NCI-H1436 (cell line): ENCODE data around the gene DENND1B.
A peak's percentile ranks its signal among the peaks of the same experiment; 100 is the strongest.

Experiments
- DNase-seq: peaks from one replicate; lab custom pipeline; 2025; lab: John Stamatoyannopoulos, UW

Gene DENND1B

DNA sequence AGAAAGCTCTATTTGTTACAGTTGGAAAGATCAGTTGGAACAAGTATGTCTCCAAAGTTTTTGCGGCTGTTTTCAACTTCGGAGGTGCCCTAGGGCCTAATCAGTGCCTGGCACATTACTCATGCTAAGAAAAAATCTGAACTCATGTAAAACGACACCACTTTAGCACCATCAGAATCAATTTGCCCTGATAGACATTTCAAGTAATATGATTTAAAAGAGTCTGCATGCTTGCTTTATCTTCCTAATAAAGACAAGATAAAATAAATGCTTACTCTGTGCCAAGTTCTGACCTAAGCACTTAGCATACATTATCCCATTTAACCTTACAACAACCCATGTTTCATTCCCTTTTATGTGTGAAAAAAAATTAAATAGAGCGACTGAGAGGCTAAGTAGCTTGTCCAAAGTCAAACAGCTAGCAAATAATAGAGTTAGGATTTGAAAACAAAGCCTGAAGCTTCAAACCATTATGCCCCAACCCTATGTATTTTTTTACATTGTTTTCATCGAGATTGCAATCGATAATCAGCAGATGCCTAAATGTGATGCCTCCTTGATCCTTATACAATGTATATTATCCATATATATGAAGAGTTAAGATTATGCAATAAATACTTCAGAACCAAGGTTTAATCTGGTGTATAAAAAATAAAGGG, 91.3 kb downstream of the DENND1B start:
- DNase-seq: no peak

DNA sequence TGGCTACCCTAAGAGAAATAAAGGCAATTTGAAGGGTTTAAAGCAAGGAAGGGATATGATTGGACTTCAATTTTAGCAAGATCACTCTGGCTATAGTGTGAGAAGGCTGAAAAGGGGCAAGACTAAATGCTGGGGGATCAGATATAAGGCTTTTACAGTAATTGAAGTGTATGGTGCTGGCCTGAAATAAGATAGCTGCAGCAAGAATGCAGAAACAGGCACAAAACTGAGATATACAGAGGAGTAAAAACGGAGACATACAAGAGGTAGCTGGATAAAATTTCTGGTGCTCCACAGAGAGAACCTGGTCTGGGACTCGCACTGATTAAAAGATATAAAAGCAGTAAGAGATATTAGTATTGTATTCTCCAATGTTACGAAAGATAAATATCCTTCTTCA, 92.0 kb downstream of the DENND1B start:
- DNase-seq: no peak

GRCh38 chr1:197680311-197680710, 95.0 kb downstream of the DENND1B start:
- no peak for DNase-seq

- no peak for DNase-seq
Observed at GRCh38 chr1:197677752-197678295, 97.5 kb downstream of the DENND1B start.

GRCh38 chr1:197677313-197677712, 98.0 kb downstream of the DENND1B start:
- DNase-seq: no peak

DNA sequence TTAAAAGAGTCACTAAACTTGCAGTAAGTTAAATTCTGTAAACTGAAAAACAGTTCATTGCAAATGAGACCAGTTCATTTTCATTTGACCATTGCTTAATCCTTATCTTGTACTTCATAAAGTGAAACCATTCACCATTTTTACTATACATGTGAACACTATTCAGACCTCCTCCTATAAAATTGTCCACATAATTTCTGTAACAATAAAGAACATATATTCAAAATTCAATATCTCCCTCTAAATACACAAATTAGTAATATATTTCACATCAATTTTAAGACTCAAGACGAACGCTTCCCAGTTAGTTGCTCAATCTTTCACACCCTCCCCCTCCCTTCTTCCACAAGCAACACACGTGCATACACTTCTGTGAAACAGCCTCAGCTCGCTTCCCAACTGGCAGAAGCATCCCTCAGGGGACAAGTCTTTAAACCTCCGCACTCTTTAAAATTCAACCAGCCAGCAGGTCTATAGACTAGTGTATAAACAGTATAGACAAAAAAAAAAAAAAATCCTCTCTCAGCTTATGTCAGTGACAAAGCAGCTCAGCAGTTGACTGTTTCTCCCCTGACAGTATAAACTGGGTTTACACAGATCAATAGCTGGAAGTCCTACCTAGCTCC, 99.6 kb downstream of the DENND1B start:
- DNase-seq: peak; percentile 64

- DNase-seq: no peak
Observed at GRCh38 chr1:197674286-197674685, 101.0 kb downstream of the DENND1B start.

GRCh38 chr1:197673292-197673691, 102.0 kb downstream of the DENND1B start:
- DNase-seq: no peak

GRCh38 chr1:197672347-197672746, 102.9 kb downstream of the DENND1B start:
- DNase-seq: no peak

- no peak for DNase-seq
Observed at GRCh38 chr1:197671920-197672319, 103.4 kb downstream of the DENND1B start.

GRCh38 chr1:197671140-197671539, 104.1 kb downstream of the DENND1B start:
- DNase-seq: no peak

DNA sequence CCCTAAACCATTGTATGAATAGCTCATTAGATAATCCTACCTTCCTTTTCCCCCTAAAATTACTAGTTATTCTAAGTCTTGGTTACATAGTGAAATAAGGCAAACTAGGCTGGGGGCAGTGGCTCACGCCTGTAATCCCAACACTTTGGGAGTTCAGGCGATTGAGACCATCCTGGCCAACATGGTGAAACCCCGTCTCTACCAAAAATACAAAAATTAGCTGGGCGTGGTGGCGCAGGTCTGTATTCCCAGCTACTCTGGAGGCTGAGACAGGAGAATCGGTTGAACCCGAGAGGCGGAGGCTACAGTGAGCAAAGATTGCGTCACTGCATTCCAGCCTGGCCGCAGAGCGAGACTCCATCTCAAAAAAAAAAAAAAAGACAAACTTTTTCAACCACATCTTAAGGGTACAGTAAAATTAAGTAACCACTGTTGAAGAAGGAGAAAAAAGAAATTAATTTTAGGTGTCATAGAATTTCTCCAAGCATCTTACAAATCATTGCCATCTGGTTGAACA, 108.5 kb downstream of the DENND1B start:
- no peak for DNase-seq

- no peak for DNase-seq
Observed at GRCh38 chr1:197664391-197664790, 110.9 kb downstream of the DENND1B start.

DNA sequence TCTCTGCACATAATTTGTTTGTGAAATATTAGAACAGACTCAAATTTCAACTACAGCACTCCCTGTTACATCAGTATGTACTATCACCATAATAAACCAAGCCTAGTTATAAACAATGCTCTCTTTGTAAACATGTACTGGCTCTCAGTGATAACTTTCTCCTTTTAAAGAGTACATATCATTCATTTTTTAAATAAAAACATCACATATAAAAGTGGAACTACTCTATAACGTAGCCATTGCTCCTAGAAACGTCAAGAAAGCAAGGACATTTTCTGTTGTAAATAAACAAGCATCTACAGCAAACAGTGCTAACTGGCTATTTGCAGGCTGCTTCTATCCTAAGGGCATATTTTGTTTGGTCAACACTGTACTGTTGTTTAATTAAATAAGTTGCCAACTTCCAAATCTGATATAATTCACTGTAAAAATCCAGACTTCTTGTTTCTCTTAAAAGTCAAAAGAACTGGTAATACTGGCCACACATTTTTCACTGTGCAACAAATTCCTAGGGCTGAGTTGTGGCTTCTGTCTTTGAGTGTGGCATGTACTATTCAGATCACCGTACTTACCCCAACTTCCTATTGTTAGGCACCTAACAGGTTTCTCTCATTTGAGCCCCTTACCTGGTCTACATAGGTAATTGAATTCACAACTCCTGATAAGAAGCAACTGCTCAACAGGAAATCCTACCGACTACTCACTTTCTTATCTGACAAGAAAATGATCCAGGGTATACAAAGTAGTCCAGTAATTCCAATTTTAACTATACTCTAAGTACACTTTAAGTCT, 111.9 kb downstream of the DENND1B start:
- no peak for DNase-seq

- no peak for DNase-seq
Observed at GRCh38 chr1:197660389-197660788, 114.9 kb downstream of the DENND1B start.

DNA sequence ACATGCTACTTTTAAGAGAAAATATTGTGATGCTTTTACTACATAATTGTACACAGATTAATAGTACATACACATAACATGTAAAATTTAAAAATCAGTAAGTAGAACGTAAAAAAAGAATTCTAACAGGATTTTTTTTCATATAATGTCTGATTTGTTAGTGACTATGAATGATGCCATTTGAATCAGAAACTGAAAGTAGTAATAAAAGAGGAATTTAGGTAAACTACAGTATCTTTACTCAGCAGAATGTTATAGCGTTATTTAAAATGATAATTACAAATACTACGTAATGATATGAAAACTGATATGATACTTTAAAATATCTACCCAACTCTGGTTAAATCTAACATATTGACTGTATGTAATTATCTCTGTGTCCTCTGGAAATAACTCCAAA, 116.1 kb downstream of the DENND1B start:
- no peak for DNase-seq

DNA sequence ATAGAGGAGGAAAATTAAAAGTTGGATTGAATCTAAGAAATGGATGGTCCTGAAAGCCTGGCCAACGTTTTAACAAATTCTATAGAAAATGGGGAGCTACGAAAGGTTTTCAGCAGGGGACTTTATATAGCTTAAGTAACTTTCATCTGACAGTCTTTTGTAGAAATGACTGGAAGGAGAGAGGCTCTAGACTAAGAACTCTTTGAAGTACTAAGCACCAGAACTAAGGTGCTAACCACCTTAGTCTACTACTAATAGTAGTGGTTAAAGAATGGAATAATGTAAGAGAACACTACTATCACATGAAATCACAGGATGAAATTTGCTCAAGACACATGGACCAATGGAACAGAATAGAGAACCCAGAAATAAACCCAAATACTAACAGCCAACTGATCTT, 126.1 kb downstream of the DENND1B start:
- DNase-seq: no peak

GRCh38 chr1:197638316-197638715, 137.0 kb downstream of the DENND1B start:
- peak; percentile 23 for DNase-seq

DNA sequence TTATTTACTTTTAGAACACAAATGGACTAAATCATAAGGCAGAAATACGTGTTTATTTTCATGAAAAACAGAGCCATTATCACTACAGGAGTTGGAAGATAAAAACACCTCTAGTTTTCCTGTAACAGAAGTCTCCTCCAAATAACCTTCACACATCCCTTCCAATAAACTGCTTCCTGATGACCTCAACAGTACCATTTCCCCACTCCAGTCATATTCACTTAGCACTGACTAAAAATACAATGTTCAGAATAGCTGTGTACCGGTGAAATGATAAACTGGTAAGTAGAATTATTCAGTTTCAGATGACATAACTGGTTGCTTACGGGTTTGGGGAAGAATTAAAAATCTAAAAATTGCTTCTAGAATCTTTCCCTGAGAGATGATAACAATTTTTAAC, 137.9 kb downstream of the DENND1B start:
- DNase-seq: no peak

DNA sequence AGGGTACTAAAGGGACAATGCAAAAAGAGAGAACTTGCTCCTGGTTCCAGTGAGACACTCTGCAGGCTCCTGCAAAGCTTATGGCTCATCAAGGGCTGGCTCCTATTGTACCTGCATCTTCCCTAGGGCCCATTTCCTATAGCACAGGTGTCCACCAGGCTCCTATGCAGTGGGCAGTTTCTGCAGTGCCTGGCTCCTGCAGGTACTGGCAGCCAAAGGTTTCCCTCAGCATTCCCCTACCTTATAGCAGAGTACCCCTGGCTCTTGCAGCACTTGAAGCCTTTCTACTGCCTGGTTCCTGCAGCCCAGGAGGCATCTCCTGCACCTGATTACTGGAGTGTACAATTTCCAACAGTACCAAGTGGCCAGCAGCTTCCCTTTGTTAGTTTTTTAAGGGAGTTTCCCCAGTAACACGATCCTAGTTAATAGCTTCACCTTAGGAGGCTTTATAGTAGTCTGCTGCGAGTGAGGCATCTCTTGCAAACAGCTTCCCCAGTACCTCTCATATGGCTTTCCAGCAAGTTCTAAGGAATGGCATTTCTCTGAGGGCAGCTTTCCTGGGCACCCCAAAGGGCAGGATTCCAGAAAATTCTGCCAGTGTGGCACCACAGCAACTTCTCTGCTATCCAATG, 141.7 kb downstream of the DENND1B start:
- DNase-seq: no peak

DNA sequence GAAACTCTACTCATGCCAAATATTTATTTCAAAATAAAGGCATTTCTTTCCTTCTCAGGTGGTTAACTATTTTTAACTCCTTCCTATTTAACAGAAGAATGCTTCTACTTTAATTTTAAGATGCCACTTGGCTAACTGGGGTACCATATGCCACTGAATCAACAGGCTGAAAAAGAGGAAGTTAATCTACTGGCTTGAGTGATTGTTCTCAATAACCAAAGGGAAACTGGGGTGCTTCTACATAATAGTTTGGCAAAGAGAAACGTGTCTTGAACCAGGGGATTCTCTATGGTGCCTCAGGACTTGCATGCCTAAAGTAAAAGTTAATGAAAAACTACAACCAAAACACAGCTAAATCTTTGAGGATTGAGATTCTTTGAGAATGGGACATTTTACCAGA, 142.6 kb downstream of the DENND1B start:
- DNase-seq: no peak

DNA sequence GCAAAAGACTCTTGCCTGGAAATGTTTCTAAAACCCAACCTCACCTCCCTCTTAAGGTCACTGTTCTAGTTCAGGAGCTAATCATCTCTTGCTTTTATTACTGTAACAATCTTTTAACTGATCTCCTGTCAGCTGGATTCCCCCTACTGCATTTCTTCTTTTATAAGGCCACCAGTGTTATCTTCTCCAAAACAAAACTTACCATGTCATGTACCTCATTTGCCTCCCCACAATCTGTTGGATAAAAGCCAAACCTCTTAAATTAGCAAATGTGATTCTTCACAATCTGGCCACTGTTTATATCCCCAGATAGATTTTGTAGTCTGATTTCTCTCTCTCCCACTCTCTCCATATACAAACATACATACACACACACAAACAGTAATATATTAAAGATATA, 143.3 kb downstream of the DENND1B start:
- no peak for DNase-seq
